Right ventricle myocardium superior (tissue), 1 donor: ENCODE data around the gene STK39. TPM values are rescaled to one million over a fixed set of nuclear protein-coding genes. Genes with fewer than 3 reads are reported as not detected.

Experiments used
- ATAC-seq: fragments of 200-7000 bp; cut with Tn5 transposase; one replicate; pipeline ENCODE4 v1.9.1; 2020; ENCODE audit warnings: mild to moderate bottlenecking; ENCODE audit not compliant: poor library complexity
- DNase-seq: peaks from one replicate; pipeline ENCODE4 v3.0.0-alpha.2; 2020
- intact Hi-C: fragments of 100-400 bp; cut with DNase I; formaldehyde crosslinking; loops from one replicate; pipeline ENCODE4 v1.11.2; 2022
- total RNA-seq: library from RNA; stranded (reverse); fragmentation: NEBNext Ultra II Directional; extraction: Animal tissue kit (Norgen Biotek cat#: 25700); gene quantifications from one replicate; pipeline ENCODE4 v1.2.1, GENCODE V29; 2021
- donor health status: DM: no; HTN: yes; CAD: no; lungs with severe emphysema.

STK39 gene
- total RNA-seq, 1 donor from 2014 or later, result 16.9 TPM

DNA sequence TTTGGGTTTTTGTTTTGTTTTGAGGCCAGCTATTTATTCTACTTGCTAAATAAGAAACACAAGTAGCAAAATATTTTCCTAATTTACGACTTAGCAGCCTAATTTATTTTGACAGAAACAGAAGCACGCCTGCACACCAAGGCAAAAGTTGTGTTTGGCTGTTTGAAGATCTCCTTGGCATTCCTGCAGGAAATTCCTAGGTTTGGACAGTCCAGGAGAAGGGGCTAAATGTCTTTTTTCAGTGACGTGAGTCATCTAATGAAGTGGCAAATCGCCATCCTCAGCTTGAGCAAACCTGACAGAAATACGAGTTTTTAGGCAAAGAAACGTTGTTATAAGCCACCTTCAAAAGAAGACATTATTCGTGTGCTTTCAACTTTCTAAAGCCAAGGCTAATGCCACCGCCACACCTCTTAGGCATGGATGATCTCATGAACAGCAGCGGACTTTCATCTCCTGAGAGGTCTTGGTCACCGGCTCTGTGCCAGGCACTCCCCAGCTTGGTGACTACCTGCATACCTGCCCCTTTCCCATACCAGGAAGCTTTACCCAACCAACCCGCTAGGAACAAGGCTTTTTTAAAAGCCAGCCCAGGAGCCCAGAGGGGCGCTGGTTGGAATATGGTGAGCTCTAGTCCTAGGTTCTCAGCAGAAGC, 30.9 kb downstream of the STK39 start:
- peak; percentile 33 for ATAC-seq
- no peak for DNase-seq
- intact Hi-C loops, result no loop called here

DNA sequence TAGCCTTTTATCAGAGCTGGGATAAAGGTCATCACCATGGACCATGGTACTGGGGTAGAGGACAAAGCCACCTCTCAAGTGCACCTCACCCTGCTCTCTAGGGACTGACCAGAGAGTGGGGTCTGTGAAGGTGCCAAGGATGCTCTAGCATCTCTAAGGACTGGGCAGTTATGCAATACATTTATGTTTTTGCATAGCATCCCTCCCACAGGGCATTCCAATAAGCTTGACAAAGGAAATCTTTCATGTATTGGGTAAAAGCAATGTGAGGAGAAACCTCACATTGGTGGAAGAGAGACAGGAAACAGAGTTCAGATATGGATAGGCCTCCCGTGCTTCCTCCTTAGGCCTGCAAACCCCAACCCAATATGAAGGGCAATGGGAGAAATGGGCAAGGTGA, 31.6 kb downstream of the STK39 start:
- ATAC-seq (no peak), DNase-seq (no peak)
- intact Hi-C loops, result no loop called here

DNA sequence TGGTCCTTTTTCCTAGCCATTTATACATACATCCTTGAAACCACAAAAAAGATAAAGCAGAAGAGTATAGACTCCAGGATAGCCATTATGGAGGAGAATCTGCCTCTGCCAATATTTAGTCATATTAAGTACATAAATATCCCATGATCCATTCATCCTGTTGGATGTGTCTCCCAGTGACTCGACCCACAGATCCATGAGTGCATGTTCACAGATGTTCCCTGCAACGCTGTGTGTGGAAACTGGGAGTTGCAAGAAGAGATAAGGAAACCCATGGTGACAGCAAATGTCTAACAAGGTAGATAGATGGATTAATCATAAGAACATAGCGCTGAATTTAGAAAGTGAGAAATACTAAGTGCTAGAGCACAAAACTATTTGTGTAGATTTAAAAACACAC, 34.5 kb downstream of the STK39 start:
- intact Hi-C loops, result no loop called here
- DNase-seq (no peak), ATAC-seq (no peak)

DNA sequence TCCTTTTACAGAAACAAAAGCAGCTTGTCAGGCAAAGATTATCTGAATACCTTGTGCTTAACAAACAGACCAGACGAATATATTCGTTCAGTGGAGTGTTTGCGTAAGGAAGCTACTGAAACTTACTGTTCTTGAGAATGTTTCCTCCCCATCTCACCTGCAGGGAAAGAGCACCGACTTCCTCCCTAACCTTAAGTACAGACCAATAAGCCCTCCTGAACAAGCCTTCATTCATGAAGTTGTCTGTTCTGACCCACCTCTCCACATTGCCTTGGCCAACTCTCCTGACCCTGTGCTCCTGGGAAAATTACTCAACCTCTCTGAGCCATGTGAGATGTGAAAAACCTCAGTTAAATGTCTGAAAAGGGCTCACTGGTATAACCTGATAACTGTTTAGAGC, 35.2 kb downstream of the STK39 start:
- intact Hi-C loops, result no loop called here
- no peak for DNase-seq
- ATAC-seq, result no peak

DNA sequence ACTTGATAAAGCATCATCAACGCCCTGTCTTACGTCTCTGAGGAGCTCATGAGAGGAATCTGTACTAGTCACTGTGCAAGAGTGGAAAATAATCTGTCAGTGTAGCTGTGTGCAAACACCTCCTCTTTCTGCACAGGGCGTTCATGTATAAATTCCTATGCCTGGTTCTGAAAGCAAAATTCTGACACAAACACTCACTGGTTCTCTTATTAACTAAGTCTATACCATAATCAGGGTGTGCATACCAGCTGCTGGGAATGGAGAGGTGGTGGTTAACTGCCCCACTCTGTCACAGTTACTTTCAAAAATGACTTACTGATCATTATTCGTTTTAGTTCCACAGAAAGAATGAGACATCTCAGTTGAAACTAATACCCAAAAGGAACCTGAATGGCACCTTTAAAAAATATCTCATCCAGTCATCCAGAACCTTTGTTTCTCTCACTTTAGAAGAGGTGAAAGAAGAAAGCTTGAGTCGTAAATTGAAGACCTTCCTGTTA, 35.7 kb downstream of the STK39 start:
- DNase-seq (no peak), ATAC-seq (peak; percentile 24)
- intact Hi-C loops, result no loop called here

DNA sequence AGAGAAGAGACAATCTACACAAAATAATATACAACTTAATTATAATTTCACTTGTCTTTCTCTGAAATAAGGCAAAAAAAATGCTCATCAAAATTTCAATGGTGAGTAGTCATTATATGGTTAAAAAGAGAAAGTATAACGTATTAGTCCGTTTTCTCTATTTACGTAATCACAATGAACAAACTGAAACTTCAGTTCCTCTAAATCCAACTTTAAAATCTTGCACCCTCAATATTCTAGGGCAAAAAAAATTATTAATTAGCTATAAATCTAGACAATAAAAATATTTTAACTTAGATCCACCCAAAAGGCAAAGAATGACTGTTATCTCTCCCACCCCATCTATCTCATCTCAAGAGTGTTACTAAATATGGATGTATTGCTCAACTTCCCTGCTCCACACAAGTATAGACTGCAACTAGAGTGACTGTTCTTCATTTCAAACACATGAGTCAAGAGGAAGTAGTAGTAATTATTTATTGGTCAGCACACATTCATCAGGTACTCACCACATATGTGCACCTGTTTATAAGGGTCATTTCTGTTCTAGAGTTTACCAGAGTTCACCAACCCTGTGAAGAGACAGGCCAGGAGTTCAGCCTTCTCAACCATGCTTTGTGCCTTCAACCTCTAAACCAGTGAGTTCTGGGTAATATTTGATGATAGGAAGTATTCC, 36.4 kb downstream of the STK39 start:
- intact Hi-C loops, result no loop called here
- DNase-seq (no peak), ATAC-seq (peak; percentile 83)

DNA sequence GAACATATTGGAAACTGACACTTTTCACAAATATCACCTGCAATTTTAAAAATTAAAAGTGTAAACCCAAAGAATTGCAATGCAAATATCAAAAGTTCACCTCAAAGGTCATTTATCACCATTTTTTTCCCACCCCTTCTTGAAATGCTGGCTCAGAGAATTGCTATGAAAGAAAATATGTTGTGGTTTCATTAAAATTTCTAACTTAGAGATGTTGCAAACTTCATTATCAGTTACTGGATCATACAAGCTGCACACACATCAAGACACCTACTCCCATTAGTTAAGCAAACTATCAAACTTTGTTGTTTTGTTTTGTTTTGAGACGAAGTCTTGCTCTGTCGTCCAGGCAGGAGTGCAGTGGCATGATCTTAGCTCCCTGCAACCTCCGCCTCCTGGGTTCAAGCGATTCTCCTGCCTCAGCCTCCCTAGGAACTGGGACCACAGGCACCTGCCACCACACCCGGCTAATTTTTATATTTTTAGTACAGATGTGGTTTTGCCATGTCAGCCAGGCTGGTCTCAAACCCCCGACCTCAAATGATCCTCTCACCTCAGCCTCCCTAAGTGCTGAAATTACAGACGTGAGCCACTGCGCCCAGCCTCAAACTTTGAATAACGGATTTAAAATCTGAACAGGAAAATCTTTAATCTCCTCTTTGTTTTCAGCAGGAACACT, 37.0 kb downstream of the STK39 start:
- ATAC-seq (no peak), DNase-seq (no peak)
- intact Hi-C loops, result no loop called here

DNA sequence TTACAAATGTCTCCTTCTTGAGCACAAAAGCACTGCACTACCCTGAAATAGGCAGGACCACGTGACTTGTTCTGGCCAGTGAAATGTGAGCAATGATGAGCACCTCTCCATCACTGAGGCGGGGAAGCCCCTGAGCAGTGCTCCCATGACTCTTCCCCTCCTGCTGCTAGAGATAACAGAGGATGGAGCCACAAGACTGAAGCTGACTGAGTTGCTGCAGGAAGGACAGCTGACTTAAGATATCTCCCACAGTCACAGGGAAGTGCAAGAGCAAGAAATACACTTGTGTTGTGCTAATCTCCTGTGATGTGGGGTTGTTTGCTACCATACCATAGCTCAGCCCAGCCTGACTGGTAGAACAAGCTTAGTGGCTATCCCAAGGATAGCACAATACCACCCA, 38.7 kb downstream of the STK39 start:
- DNase-seq (no peak), ATAC-seq (no peak)
- intact Hi-C loops, result no loop called here

DNA sequence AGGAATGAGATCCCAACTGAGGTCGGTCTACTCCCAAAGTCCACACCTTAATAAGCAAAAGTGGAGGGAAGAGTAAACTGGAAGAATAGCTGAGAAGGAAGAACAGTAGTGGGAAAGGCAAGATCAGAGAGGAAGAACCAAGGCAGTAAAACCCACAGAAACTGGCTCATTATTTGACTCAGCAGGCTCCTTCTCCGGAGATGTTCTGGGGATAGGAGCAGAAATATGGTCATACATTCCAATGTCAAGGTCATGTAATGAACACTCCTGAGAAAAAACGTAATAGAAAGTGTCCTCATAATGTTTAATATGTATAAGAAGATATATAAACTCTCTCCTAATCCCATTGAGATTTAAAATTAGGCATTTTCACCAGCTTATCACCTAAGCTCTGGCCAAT, 39.5 kb downstream of the STK39 start:
- DNase-seq, result no peak
- ATAC-seq, result no peak
- intact Hi-C loops, result no loop called here

DNA sequence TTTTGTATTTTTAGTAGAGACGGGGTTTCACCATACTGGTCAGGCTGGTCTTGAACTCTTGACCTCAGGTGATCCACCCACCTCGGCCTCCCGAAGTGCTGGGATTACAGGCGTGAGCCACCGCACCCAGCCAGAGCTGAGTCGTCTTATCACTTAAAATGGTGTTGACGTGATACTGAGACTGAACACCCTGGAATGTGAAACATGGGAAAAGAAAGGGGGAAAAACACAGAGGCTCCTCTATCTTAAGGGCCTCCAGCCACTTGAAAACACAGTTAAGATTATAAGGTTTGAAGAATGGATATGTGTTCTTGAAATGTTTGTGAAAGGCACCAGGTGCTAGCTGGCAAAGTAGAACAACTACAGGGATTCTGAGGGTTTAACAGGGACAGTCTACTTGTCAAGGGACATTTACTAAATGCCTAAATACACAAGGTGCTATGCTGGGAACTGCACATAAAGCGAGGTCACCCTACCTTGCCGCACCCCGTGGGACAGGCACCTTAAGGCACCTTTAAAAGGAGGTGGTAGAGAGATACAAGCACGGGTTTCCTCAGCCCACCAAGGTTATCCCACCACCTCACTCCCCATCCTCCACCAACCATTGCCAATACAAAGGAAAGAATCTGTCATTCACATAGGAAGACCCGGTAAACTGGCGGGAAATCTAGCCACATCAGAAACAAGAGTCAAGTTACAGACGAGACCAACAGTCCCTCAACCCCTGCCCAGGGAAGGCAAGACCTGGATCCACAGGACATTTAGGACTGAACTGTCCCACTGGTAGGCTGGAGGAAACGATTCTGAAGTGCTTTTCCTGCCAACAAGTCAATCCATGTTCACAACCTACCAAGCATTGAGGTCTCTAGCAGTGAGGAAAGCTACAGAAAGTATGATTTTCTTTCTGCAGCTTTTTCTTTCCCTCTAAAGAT, 43.4 kb downstream of the STK39 start:
- peak; percentile 51 for ATAC-seq
- intact Hi-C loops, result no loop called here
- DNase-seq, result no peak

DNA sequence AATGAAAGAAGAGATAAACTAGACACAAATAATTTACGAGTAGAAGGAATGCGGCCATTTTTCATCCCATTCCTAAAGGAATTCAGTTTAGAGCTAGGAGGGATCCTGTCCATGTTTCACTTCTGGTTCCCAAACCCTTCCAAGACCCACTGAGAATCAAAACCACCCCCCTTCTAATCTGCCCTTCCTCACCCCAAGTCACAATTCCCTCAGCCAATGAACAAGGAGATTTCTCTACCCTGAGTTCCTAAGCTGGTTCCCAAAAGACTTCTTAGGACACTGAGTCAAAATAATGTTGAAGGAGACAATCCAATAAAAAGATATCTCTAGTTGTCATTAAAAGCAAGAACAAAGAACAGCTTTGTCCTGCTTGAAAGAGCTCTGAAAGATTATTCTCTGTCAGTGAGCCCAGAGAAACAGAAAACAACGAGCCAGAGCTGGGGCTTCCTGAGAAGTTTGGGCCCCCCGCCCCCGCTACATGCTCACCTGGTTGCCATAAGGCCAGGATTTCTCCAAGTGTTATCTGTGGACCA, 45.7 kb downstream of the STK39 start:
- DNase-seq (no peak), ATAC-seq (no peak)
- intact Hi-C loops, result no loop called here

DNA sequence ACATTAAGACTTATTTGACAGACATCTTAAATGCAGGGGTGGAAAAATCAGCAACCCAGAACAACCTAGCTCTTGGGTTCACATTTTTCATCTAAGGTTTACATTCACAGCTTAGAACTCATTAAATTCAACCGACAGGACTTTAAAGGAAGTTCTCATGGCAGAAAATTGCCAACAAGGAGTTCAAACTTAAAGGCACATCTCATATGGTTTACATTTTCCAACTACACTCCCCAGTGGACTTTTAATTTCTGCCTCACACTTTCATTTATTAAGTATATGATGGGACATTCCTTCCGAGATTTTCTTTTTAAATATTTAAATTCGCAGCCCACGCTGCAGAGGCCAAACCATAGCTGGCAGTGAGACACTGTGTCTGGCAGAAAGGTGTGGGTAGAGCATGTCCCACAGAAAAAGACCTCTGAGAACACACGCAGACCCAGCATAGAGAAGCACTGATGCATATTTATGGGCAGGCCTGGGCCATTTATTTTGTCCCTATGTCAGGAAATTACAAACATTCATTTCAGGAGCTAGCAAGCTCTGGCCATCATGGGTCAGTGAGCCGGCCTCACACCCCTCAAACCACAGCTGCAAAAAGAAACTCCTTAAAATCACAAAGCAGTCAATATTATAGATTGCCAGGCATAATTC, 46.3 kb downstream of the STK39 start:
- no peak for DNase-seq
- ATAC-seq, result no peak
- intact Hi-C loops, result no loop called here

DNA sequence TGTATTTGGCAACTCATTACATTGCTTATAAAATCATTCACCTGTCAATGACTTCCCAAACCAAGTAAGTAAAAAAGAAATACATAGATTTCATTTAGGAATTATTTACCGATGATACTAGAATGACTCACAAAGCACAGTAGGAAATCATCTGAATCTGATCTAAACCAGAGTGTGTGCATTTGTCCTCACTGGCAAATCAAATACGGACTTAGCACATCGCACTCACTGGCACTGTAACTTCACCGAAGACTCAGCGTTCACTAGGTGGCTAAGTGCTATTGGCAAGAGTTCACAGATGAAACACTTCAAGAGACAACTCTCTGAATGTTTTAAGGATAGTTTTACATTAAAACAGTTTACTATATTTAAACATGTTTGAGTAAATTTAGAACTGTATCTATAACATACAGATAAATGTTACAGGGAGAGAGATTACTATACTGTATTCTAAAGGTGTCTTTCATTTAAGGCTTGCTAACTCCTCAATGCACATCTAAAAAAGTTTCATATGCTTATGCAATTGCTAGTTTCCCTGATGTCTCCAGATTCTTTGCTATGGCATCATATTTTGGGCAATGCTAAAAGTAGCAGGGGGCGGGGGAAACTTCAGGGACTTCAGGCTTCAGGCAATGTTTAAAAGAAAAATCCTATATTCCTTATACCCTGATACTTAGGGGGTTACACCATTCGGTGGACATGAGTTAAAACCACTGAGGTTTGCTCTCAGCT, 48.8 kb downstream of the STK39 start:
- intact Hi-C loops, result no loop called here
- DNase-seq (no peak), ATAC-seq (peak; percentile 56)

DNA sequence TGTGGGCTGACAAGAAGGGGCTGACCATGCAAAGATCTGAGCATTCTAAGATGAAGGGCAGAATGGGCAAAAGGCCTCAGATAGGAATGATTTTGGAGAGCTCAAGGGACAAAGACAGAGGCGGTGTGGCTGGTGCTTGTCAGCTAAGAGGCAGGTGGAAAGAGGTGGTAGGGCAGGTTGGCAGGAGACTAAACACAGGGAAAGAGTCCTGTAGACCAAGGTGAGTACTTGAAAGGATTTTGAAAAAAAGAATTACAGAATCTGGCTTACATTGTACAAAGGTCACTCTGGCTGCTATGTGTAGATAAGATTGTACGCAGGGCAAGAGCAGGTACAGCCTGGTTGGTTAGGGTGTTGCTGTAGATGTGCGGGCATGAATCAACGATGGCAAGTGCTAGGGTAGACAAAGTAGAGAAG, 50.6 kb downstream of the STK39 start:
- intact Hi-C loops, result no loop called here
- DNase-seq (no peak), ATAC-seq (no peak)

DNA sequence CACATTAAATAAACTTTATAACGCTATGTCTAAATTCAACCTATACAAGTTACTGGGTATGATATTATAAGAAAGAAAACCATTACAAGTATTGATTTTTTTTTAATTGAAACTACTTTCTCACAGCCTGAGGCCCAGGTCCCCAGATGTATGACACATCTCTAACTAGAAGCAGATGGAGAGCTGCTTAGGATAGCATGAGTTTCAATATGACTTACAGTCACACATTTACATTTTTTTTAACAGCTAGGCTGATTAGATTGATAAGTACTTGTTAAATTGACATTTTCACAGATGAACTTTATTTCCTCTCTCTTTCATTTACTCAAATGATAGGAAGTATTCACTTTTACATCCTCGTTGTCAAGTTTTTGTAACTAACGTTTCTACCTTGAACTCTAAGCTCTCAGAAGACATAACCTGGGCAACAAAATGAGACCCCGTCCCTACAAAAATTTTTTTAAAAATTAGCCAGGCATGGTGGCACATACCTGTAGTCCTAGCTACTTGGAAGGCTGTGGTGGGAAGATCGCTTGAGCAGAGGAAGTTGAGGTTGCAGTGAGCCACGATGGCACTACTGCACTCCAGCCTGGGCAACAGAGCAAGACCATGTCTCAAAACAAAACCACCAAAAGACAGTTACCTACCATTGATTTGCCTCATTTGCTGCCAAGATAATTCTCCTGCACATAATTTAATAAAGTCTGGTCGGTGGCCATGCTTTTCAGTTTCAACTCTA, 52.4 kb downstream of the STK39 start:
- ATAC-seq, result no peak

DNA sequence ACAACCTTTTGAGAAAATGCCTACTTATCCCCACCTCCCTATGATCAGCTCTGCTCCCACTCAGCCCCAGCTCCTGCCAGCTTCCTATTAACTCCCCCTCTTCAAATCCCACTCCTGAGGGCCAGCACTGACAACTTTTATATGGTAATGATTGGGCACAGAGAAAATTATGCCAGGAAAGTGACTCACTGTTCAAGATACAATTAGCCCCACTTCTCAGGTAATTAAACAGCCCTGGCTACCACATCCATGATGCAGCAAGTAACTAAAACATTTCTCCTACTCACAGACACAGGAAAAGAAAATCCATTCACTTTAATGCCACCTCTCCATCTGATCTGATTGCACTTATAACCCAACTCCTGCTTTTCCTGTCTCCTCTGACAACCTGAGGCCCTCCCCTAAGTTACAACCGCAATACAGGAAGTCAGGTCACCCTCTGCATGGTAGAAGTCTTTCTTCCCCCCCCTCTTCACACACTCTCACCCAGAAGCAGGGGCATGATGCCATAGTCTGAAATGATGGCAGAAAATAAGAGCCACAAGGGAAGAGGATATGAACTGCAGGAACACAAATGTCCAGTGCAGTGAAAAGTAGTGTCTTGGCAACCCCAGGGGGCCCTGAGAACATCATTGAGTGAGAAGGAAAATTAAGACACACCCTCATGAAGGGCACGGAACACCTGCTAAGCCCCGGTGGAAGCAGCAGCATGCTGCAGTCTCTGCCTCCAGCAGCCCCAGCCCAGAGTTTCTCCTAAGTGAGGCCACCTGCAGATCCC, 54.4 kb downstream of the STK39 start:
- DNase-seq (no peak), ATAC-seq (no peak)
- intact Hi-C loops, result no loop called here

More for the DNA sequence above, 52.4 kb downstream of the STK39 start:
- no peak for DNase-seq
- intact Hi-C loops, result no loop called here
